ENCODE measurements around the gene C2orf92.

The C2orf92 gene

GRCh38 chr2:97695744-97696143, 26.2 kb downstream of the C2orf92 start:
- Histone ChIP-seq H3K9ac (no peak overlapping the region; a peak in 1 of 22 replicates), H4K20me1 (no peaks in the 10 kb centered on the region), H3K27ac (no peak overlapping the region), H3K4me2 (no peak overlapping the region), H3K4me1 (peaks cover 17 to 33% (median 28%) of the 10 kb centered on the region in 10 experiments), H3K27me3 (no peaks in the 10 kb centered on the region), H3K36me3 (no peaks in the 10 kb centered on the region), H3K9me3 (replicated peaks in 1 of 11) (no peaks in the 10 kb centered on the region), H3K4me3 (no peak overlapping the region)
- TF ChIP-seq Cebpa-rat (IDR thresholded peaks at IDR 0.05) = no peak

- peaks cover 21 to 44% (median 38%) of the 10 kb centered on the region in 10 experiments for H3K4me1 ChIP-seq
- no peak overlapping the region for H3K27ac ChIP-seq
- H4K20me1 ChIP-seq = no peaks in the 10 kb centered on the region
- H3K4me2 ChIP-seq = peak overlapping the region; percentile 5 to 73 (median 40); a peak in 20 of 22 replicates
- no peaks in the 10 kb centered on the region for H3K27me3 ChIP-seq
- H3K4me3 ChIP-seq = peak overlapping the region in 1 of 10 experiments; percentile 21; a peak in 2 of 20 replicates
- H3K36me3 ChIP-seq = no peaks in the 10 kb centered on the region
- H3K9me3 ChIP-seq (replicated peaks in 1 of 11) = no peaks in the 10 kb centered on the region
- TF ChIP-seq Cebpa-rat (IDR thresholded peaks at IDR 0.05) = no peak
- peak overlapping the region in 2 of 11 experiments; percentile 15 to 16; a peak in 1 of 22 replicates for H3K9ac ChIP-seq
These were observed 28.0 kb downstream of the C2orf92 start for GRCh38 chr2:97697252-97698235.

GRCh38 chr2:97698530-97698929, 29.0 kb downstream of the C2orf92 start:
- Histone ChIP-seq H3K4me1 (peaks cover 24 to 54% (median 48%) of the 10 kb centered on the region in 10 experiments), H3K4me3 (no peak overlapping the region), H3K4me2 (no peak overlapping the region), H4K20me1 (no peaks in the 10 kb centered on the region), H3K27ac (no peak overlapping the region), H3K36me3 (no peaks in the 10 kb centered on the region), H3K9ac (peak overlapping the region in 1 of 11 experiments; percentile 15; a peak in 1 of 22 replicates), H3K9me3 (replicated peaks in 1 of 11) (no peaks in the 10 kb centered on the region), H3K27me3 (no peaks in the 10 kb centered on the region)
- no peak for TF ChIP-seq Cebpa-rat (IDR thresholded peaks at IDR 0.05)

- peak overlapping the region in 7 of 11 experiments; percentile 7 to 76 (median 17); a peak in 7 of 22 replicates for H3K27ac ChIP-seq
- H3K36me3 ChIP-seq = no peaks in the 10 kb centered on the region
- no peak for TF ChIP-seq Cebpa-rat (IDR thresholded peaks at IDR 0.05)
- H3K4me3 ChIP-seq = no peak overlapping the region
- H3K4me2 ChIP-seq = peak overlapping the region in 10 of 11 experiments; percentile 36 to 94 (median 80); a peak in 18 of 22 replicates
- H3K9ac ChIP-seq = peak overlapping the region in 7 of 11 experiments; percentile 3 to 33 (median 20); a peak in 7 of 22 replicates
- H3K9me3 ChIP-seq (replicated peaks in 1 of 11) = no peaks in the 10 kb centered on the region
- H4K20me1 ChIP-seq = no peaks in the 10 kb centered on the region
- H3K4me1 ChIP-seq = peaks cover 38 to 67% (median 62%) of the 10 kb centered on the region in 10 experiments
- no peaks in the 10 kb centered on the region for H3K27me3 ChIP-seq
These were observed 30.4 kb downstream of the C2orf92 start for GRCh38 chr2:97699765-97700444.

GRCh38 chr2:97701186-97701585, 31.7 kb downstream of the C2orf92 start:
- H3K9ac ChIP-seq = peak overlapping the region in 9 of 11 experiments; percentile 32 to 74 (median 64); a peak in 17 of 22 replicates
- H4K20me1 ChIP-seq = no peaks in the 10 kb centered on the region
- peak overlapping the region in 9 of 11 experiments; percentile 28 to 83 (median 75); a peak in 18 of 22 replicates for H3K27ac ChIP-seq
- H3K4me2 ChIP-seq = peak overlapping the region; percentile 64 to 94 (median 79); a peak in 21 of 22 replicates
- no peak for TF ChIP-seq Cebpa-rat (IDR thresholded peaks at IDR 0.05)
- H3K4me1 ChIP-seq = peaks cover 41 to 72% (median 68%) of the 10 kb centered on the region in 10 experiments
- no peaks in the 10 kb centered on the region for H3K9me3 ChIP-seq (replicated peaks in 1 of 11)
- no peak overlapping the region for H3K4me3 ChIP-seq
- no peaks in the 10 kb centered on the region for H3K27me3 ChIP-seq
- no peaks in the 10 kb centered on the region for H3K36me3 ChIP-seq

- Histone ChIP-seq H3K36me3 (no peaks in the 10 kb centered on the region), H3K9me3 (replicated peaks in 1 of 11) (no peaks in the 10 kb centered on the region), H3K27me3 (no peaks in the 10 kb centered on the region), H3K4me2 (peak overlapping the region; percentile 64 to 94 (median 79)), H4K20me1 (no peaks in the 10 kb centered on the region), H3K4me3 (0 out of 20 replicates have a peak overlapping the region, but pooled peaks of 2 of the 10 experiments have one; percentile 16 to 37), H3K9ac (peak overlapping the region in 9 of 11 experiments; percentile 32 to 74 (median 64); a peak in 17 of 22 replicates), H3K4me1 (peaks cover 41 to 72% (median 69%) of the 10 kb centered on the region in 10 experiments), H3K27ac (peak overlapping the region in 9 of 11 experiments; percentile 28 to 83 (median 75); a peak in 18 of 22 replicates)
- peak in 5 of 11 experiments; percentile 27 to 70 (median 39); a peak in 4 of 22 replicates for TF ChIP-seq Cebpa-rat (IDR thresholded peaks at IDR 0.05)
These were observed 32.4 kb downstream of the C2orf92 start for GRCh38 chr2:97701851-97702465.

GRCh38 chr2:97702731-97703470, 33.4 kb downstream of the C2orf92 start:
- peaks cover 46 to 79% (median 76%) of the 10 kb centered on the region in 10 experiments for H3K4me1 ChIP-seq
- TF ChIP-seq Cebpa-rat (IDR thresholded peaks at IDR 0.05) = no peak
- H4K20me1 ChIP-seq = no peaks in the 10 kb centered on the region
- no peak overlapping the region for H3K4me3 ChIP-seq
- H3K9me3 ChIP-seq (replicated peaks in 1 of 11) = no peaks in the 10 kb centered on the region
- H3K27me3 ChIP-seq = no peaks in the 10 kb centered on the region
- peak overlapping the region; percentile 49 to 94 (median 79) for H3K4me2 ChIP-seq
- H3K27ac ChIP-seq = peak overlapping the region in 8 of 11 experiments; percentile 40 to 77 (median 65); a peak in 15 of 22 replicates
- H3K9ac ChIP-seq = peak overlapping the region in 4 of 11 experiments; percentile 21 to 58 (median 25); a peak in 3 of 22 replicates
- no peaks in the 10 kb centered on the region for H3K36me3 ChIP-seq

GRCh38 chr2:97703741-97704140, 34.2 kb downstream of the C2orf92 start:
- Histone ChIP-seq H3K4me2 (peak overlapping the region; percentile 2 to 94 (median 79); a peak in 16 of 22 replicates), H3K27me3 (no peaks in the 10 kb centered on the region), H4K20me1 (no peaks in the 10 kb centered on the region), H3K9me3 (replicated peaks in 1 of 11) (no peaks in the 10 kb centered on the region), H3K4me3 (no peak overlapping the region), H3K36me3 (no peaks in the 10 kb centered on the region), H3K27ac (peak overlapping the region in 4 of 11 experiments; percentile 2 to 77 (median 22); a peak in 1 of 22 replicates), H3K4me1 (peaks cover 54 to 87% (median 84%) of the 10 kb centered on the region in 10 experiments), H3K9ac (no peak overlapping the region)
- no peak for TF ChIP-seq Cebpa-rat (IDR thresholded peaks at IDR 0.05)

Measured in BLaER1 treated with 17β-estradiol and CSF1 and Interleukin-3, amounts not matched to agents 10 nM and 100 nM (cell line).